Stimulated activated CD8-positive, alpha-beta memory T cell treated with anti-CD3 and anti-CD28 coated beads, Interleukin-4, amount 100 ng/mL, for 24 hours (primary cell): Measurements from ENCODE around the gene ADGRL1.

Experiments
- DNase-seq: peaks from one replicate; pipeline ENCODE4 v3.0.0-alpha.2; 2020; ENCODE audit warnings: low read depth

The ADGRL1 gene

DNA sequence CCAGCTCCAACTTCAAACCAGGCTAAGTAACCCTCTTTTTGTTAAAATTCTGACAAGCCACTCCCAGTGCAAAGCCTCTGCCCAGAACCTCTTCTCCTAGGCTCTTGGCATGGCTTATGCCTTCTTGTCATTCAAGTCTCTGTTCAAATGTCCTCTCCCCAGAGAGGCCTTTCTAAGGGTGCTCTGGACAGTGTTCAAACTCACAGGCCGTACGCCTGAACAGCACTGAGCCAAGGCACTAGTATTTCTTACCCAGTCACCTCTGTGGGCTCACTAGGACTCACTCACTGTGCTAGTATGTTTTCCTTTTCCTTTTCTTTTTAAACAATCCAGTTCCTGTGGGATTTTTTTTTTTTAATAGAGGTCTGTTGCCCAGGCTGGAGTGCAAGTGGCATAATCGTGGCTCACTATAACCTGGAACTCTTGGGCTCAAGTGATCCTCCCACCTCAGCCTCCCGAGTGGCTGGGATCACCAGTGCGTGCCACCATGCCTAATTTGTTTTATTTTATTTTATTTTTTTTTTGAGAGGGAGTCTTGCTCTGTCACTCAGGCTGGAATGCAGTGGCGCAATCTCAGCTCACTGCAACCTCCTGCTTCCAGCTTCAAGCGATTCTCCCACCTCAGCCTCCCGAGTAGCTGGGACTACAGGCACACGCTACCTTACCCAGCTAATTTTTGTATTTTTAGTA lies 67.2 kb downstream of the ADGRL1 start:
- DNase-seq, result no peak

DNA sequence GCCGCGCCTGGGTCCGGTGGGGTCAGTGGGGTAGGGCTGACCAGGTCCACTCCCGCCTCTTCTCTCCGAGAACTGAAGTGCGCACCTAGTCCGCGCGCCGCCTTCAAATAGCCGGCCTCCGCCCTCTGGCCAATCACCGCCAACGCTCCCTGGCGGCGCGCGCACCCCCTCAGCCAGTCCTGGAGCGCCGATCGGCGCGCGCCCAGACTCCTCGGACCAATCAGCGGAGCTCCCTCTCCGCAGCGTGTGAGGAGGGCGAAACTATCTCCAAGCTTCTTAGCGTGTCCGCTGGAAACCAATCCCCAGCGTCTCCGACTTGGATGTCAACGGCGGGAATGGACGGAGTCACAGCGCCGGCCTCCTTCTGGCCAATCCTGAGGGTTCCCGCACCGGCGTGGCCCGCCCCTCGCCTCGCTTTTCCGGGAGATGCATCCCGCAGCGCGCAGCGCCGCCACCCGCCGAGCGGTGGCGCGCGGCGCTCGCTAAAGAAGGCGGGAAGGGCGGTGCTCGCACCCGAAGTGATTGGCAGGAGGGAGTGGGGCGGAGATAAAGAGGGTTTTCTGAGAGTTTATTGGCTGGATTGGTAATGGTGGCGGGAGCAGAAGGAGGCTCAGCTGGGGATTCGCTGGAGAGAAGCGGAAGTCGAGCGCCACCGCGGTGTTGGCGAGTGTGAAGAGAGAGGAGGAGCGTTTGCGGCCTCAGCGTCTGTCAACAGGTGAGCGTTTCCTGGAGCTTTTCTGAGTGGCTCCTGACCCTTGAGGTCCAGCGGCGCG lies 69.3 kb downstream of the ADGRL1 start, which contains the start of gene ASF1B:
Gene ASF1B (minus strand): TSS at position 81 of the 773 bp plus-strand sequence. CDS start 133 bp downstream, outside the sequence.
- peak; percentile 94 for DNase-seq

DNA sequence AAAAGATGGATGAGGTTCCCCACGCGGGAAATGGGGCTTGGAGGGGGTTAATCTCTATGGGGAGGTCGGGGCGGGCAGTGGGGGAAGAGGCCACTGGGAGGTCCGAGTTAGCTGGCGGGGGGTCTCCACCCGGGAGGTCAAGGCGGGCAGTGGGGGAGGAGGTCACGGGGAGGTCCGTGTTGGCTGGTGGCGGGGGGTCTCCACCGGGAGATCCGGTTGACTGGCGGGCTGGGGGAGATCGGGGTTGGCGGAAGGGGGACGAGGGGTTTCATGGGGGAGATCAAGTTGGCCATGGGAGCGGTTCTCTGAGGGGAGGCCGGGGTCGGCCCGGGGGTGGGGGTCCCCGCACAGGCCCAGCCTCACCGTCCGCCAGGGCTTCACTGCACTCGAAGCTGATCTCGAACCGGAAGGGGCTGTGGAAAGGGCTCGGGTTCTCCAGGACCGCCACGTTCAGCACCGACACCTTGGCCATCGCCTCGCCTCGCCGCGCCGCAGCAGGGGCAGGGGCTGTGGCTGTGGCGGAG lies 69.9 kb downstream of the ADGRL1 start:
- no peak for DNase-seq

DNA sequence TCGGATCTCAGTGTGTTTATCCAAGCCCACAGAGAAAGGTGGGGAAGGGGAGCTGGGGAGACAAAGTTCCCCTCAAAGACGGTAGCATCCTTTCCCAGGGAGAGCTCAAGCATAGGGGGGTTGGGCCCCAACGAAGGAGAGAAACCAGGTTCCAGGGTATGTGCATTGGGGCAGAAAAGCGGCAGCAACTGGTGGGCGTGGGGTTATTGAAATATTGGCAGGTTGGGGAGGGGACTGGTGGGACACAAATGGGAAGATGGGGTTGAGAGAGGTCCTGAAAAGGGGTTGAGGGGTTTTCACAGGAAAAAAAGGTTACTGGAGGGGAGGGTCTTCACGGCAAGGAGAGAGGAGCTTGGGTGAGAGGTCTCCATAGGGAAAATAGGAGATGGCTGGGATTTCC lies 70.6 kb downstream of the ADGRL1 start:
- DNase-seq, result no peak

DNA sequence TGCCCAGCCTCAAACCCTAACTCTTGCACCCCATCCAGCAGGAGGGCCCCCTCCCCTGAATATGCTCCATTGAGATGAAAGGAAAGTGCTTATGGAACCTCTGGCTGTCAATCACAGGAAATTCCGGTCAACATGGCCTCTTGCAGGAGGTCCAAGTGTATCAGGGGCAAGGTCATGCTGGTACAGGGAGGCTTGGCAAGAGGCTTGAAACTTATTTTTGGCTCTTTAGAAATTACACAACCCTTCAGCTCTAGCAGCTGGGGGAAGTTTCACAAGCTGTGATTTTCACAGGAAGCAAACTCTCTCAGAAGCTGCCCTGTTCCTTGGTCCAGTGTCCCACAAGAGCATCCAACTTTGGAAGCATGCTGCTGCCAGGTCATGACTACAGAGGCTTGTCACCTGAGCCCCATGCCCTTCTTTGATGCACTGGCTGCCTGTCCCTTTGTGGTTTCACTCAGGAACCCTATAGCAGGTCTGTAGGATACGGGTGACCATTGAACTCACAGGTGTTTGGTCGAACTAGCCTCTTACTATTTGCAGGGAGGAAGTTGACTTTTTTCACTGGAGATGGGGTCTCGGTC lies 78.0 kb downstream of the ADGRL1 start:
- DNase-seq, result no peak

DNA sequence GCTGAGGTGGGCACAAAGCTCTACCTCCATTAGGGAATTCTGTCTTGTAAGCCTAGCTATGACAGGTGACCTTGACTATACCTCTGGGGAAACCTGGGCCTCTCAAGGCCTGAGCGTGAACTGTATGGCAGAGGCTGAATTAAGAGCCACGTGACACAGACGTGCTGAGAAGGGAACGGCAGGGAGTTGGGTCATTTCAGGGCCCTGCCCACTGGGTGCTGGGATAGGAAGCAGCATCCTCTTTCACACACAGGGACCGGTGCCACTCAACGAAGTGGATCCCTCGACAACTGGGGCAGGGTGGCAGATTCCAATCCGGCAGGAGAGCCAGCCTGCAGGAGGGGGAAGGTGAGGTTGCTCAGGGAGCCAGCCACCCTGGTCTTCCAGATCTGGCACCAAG lies 78.8 kb downstream of the ADGRL1 start:
- DNase-seq, result no peak

DNA sequence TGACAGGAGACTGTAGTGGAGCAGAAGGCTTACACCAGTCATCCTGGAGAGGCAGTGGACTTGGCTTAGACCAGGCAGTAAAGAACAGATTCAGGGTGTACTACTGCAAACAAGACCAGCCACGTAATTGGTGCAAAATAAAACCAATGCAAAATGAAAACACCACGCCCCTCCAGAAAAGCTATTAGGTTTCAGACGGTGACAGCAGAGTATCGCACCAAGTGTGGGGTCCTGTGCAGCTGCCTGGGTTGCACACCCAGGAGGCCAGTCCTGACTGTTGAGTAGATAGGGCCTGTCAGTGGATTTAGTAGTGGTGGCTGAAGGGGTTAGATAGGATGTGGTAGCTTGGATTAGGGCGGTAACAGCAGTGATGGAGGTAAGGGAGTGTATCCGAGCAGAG lies 83.0 kb downstream of the ADGRL1 start:
- DNase-seq, result no peak

DNA sequence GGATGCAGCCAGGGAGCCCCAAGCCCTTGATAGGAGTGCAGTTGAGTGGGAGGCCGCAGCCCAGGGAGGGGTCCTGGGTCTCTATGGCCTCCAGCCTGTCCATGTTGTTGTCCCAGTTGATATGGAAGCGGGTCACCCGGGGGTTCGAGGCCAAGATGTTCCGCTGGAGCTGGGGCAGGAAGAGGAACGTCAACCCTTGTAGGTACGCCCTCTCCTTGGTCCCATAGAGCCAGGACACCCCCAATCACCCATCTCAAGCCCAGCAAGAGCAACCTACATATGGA lies 85.5 kb downstream of the ADGRL1 start:
- DNase-seq, result no peak

DNA sequence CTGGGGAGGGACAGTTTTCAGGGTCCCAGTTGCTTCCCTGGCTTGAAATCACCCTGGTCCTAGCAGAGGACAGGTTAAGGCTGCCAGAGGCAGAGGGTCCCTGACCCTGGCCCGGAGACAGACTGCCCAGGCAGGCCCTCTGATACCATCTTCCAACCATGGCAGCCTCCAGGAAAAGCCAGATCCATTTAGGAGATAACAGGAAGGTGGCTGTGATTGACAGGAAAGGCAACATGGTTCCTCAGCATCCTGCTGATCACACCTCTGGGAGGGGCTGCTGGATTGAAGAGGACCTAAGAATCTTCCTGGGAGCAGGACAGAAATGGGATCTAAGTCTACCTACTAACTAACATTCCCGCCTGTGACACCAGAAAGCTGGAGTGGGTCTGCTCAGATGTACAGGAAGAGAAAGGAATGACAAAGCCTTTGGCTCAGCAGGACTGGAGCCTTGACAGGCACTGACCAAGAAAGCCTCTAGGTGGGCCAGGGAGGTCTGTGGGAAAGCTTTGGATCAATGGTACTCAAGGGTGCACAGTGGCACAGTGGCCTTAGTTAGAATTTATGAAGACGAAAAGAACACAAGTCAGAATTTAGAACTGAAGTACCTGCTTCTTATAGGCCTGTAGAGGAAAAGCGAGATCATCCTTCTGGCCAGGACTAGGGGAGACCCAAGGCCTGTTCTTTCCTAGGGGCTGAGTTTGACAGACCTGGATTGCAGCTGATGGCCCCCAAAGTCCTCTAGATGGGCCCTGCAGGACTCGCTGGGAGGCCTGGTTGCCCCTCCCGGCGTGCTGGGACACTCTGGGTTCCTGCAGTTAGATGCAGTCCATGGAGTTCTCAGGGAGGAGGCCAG lies 86.1 kb downstream of the ADGRL1 start:
- DNase-seq, result no peak

DNA sequence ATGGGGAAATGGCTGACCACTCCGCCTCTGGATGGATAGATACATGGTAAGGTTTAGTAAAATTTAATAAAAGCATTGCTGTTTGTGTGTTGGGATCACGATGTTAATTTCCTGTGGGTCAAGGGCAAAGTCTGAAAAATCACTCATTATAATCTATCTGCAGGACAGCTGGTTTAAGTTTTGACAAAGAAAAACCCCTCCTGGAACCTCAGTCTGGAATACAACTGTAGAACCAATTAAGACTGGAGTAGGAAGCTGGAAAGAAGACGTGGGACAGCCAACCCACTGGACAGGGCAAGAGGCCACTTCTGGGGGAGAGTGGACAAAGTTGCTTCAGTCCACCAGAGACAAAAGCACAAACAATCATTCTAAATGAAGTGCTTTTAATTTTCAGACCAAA lies 86.8 kb downstream of the ADGRL1 start:
- DNase-seq, result no peak

DNA sequence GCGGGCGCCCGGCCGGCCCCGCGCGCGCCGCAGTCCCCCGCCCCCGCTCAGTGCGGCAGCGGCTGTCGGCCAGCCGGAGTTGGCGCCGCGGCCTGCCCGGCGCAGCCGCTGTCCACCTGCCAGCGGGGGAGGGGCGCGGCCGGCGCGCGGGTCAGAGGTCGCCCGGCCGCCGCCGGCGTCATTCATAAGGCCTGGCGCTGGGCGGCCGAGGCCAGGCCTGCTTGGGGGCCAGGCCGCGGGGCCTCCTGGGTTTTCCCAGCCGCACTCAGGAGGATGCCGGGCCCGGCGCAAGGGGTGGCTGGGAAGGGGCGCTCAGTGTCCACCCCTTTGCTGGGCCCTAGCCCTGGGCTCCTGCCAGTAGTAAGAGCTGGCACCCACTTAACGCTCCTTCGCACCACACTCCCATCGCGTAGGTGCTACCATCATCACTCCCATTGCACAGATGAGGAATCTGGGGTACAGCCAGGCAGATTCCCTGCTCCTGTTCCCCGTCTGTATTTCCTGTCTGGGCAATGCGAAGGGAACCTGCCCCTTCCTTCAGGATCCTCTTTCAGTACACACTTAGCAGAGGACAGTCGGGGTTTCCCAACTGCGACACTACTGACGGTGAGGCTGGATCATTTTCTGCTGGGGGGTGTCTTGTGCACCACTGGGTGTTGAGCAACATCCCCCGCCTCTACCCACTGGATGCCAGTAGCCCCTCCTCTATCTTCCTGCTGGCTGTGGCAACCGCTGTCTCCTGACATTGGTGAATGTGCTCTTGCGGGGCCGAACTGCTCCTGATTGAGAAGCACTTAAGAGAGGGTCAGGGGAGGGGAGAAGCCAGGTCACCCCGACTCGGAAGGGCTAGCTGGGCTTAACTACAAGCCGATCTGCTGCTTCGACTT lies 87.6 kb downstream of the ADGRL1 start:
- no peak for DNase-seq

DNA sequence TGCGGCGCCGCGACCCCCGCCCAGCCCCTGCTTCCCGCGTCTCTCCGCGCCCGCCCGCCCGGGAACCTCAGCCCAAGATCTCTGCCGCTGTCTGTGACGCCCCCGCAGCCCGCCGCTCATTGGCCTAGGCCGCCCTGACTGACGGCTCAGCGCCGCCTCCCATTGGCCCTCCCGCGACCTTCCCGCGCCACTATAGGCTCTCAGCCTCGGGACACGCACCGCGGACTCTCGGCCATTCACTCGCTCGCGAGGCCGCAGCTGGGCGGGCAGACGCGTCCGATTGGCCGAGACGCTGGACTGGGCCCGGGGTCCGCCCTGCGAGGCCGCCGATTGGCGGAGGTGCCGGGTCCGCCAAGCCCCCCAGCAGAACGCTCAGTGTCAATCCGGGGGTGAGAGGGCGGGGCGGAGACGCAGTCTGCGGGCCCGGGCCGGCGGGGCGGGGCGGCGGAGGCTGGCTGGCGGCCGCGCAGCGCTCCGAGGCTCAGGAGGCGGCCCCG lies 88.3 kb downstream of the ADGRL1 start, which contains the start of gene PRKACA:
Gene PRKACA (minus strand): TSS at position 95 of the 497 bp plus-strand sequence. CDS start 215 bp downstream, outside the sequence.
- DNase-seq, result peak; percentile 99

DNA sequence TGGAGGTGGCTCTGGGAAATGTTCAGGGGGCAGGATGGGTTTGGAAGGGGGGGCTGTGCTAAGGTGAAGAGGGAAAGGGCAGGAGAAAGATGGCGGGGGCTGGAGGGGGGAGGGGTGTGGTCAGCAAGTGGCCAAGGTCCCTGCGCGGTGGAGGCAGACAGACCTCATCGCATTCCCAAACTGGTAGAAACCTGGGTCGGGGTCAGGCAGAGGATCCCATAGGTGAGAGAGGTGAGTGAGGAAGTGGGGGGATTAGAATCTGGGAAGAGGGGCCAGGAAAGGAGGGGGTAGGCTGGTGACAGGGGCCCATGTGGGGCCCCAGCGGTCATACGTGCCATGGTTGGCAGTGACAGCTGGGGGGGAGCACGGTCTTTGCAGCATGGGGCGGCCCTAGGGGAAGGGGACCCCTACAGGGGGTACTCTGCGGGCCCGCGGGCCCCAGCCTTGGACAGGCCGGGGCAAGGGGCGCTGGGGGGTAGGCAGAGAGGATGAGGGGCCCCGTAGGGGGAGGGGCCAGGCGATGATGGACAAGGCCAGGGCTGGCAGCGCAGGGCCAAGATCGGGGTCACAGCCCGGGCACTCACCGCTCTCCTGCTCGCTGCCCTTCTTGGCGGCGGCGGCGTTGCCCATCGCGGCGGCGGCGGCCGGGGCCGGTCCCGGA lies 88.9 kb downstream of the ADGRL1 start:
- no peak for DNase-seq

DNA sequence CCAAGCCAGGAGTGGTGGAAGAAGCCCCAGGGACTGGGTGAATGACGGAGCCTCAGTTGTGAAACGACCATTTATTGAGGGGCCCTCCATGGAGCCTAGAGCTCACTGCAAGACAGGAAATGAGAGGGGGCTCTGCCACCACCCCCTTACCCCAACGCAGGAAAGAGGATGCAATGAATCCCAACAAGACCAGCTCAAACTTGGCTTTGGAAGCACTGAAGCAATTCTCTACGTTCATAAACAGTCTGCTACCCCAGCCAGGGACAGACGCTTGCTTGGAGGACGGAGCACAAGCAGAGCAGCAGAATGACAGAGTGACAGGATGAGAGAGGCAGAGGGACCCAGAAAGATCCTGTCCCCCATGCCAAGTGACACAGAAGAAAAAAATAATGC lies 89.4 kb downstream of the ADGRL1 start:
- DNase-seq, result no peak

DNA sequence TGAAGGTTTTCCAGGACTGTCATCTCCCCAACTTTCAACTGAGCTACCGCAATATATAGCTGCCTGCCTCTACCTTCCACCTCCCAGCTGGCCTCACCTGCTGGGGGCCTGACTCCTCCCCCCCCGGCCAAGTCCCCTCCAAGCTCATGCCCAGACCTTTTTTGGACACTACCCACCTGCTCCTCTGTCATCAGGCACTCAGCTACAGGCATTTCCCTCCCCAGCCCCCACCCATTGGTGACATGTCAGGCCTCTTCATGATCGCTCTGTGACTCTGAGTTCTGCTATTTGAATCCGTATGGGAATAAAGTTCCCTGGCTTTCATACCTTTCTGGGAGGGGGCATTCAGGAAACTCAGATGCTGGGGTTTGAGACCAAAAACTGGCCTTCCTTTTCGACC lies 90.2 kb downstream of the ADGRL1 start:
- no peak for DNase-seq

DNA sequence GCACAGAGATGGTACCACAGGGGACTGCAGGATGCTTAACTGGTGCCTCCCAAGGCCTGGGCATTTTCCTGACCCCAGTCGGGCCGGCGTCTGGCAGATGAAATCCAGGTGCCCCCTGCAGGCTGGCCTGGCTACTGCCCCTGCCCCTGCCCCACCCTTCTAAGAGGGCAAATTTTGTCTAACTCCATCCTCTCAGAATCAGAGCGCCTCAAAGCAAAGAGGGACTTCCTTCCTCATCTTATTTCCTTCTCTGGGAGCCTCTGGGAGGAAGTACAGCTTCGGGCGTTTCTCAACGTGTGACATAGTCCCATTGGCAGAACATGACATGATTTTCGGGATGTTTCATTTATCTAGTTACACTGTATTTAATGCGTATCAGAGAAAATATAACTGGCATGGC lies 91.1 kb downstream of the ADGRL1 start:
- DNase-seq, result peak; percentile 38

DNA sequence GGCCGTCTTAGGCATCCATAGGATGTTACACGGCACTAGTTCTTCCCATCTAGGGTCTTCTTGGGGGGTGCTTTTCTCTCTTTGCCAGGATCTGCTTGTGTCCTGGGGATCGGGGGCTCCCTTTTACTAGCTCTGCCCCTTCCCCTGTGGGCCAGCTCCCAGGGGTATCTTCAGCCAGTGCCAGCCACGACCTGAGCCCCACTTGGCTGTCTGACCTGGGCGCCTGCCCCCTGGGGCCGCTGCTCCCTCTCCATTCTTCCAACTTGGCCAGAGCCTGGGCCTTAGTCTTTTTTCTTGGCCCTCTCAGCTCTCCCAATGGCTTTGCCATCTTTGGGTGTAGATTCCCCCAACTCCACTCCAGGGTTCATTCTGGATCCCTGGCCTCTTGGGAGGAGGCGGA lies 91.5 kb downstream of the ADGRL1 start:
- DNase-seq, result no peak

DNA sequence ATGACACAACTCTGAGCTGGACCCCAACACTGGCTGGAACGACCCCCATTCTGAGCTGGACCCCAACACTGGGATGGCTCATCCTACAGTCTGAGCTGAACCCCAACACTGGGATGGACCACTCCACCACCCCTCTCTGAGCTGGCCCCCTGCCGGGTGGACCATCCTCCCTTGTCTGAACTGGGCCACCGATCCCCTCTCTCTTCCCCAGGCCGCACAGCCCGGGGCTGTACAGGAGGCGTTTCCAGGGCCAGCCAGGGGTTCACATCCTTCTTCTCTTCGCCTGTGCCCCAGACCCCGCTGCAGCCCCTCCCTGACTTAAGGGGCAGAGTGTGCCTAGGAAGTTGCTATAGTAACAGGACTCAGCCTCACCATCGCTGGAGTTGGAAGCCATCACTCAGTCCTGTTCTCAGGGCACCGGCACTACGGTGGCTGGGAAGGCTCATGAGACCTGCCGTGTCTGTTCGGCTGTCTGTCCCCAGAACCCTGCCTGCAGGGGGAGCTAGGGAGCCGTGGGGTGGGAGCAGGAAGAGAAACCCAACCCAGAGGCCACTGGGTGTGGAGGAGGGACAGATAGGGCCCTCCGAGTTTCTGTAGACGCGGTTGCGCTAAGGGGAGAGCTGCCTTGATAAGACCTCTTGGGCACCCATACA lies 92.1 kb downstream of the ADGRL1 start:
- DNase-seq, result no peak

DNA sequence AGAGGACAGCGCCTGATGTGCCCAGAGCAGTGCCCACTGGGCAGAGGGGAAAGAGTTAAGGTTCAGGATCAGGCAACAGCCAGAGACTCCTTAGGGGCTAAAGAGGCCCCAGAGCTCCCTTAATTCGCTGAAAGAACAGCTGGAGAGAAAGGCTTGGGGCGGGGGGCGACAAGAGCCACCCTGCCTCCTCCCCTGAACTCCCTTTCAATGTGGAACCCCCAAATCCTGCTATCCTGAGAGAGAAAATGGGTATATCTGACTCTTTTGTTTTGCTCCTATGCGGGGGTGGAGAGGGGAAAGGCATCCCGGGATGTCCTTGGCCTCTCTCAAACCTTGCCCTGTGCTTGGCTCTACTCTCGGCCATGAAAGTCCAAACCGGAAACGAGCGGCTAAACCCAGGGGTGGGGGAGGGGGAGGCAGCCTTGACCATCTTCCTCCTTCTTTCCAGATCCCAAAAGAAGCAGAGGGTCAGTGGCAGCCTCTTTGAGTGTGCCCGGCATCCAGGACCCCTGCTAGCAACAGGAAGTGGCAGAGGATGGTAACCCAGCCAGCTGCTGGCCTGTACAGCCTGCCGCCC lies 93.1 kb downstream of the ADGRL1 start:
- DNase-seq, result no peak
